Astrocyte (in vitro differentiated cells and primary cell): ENCODE results near the gene SPTB. TPM values are rescaled to one million over a fixed set of nuclear protein-coding genes. Genes with fewer than 3 reads are reported as not detected.

ENCODE experiments used
- DNase-seq: peaks from one replicate; pipeline ENCODE4 v3.0.0-alpha.2; 2010; ENCODE audit warnings: low read depth
- FAIRE-seq: peaks from 2 replicates; lab custom pipeline; 2011; peaks lifted over from hg19 to GRCh38; lab: Jason Lieb, UNC
- H2AFZ ChIP-seq: 2 replicates; pipeline ENCODE4 v1.6.0; 2012; ENCODE audit warnings: low read depth, low read length, inconsistent platforms
- H3K27ac ChIP-seq: 2 replicates; pipeline ENCODE4 v1.5.1; 2011; ENCODE audit warnings: low read depth, low read length, inconsistent platforms
- H3K27me3 ChIP-seq: 2 replicates; pipeline ENCODE4 v1.6.0; 2011; ENCODE audit warnings: low read length, inconsistent platforms; ENCODE audit not compliant: insufficient read depth
- H3K36me3 ChIP-seq: 2 replicates; pipeline ENCODE4 v1.5.1; 2011; ENCODE audit warnings: low read length, inconsistent platforms; ENCODE audit not compliant: insufficient read depth
- H3K4me1 ChIP-seq: 2 replicates; pipeline ENCODE4 v1.5.1; 2011; ENCODE audit warnings: low read length, inconsistent platforms; ENCODE audit not compliant: insufficient read depth
- H3K4me2 ChIP-seq: 2 replicates; pipeline ENCODE4 v1.6.0; 2012; ENCODE audit warnings: low read length, inconsistent platforms
- H3K4me3 ChIP-seq: 2 replicates; pipeline ENCODE4 v1.5.1; 2011; ENCODE audit warnings: low read depth, mild to moderate bottlenecking, low read length, inconsistent platforms; ENCODE audit not compliant: insufficient read depth
- H3K79me2 ChIP-seq: 2 replicates; pipeline ENCODE4 v1.6.0; 2012; ENCODE audit warnings: mild to moderate bottlenecking, low read length, inconsistent platforms; ENCODE audit not compliant: insufficient read depth
- H3K9ac ChIP-seq: 2 replicates; pipeline ENCODE4 v1.6.0; 2012; ENCODE audit warnings: mild to moderate bottlenecking, low read length, inconsistent platforms
- H3K9me3 ChIP-seq: 2 replicates; pipeline ENCODE4 v1.5.1; 2012; ENCODE audit warnings: low read depth, mild to moderate bottlenecking, low read length, inconsistent platforms; ENCODE audit not compliant: insufficient read depth
- H4K20me1 ChIP-seq: 2 replicates; pipeline ENCODE4 v1.6.0; 2012; ENCODE audit warnings: low read length, inconsistent platforms; ENCODE audit not compliant: insufficient read depth
- H3K27ac Mint-ChIP-seq: one replicate; pipeline ENCODE4 v1.8.0; 2021; ENCODE audit warnings: mild to moderate bottlenecking, mixed read lengths; ENCODE audit not compliant: unreplicated experiment
- H3K27me3 Mint-ChIP-seq: one replicate; pipeline ENCODE4 v1.8.0; 2021; ENCODE audit warnings: low read depth, mixed read lengths; ENCODE audit not compliant: unreplicated experiment
- H3K36me3 Mint-ChIP-seq: one replicate; pipeline ENCODE4 v1.8.0; 2021; ENCODE audit warnings: low read depth, mixed read lengths; ENCODE audit not compliant: unreplicated experiment
- H3K4me1 Mint-ChIP-seq: one replicate; pipeline ENCODE4 v1.8.0; 2021; ENCODE audit warnings: low read depth, mixed read lengths; ENCODE audit not compliant: unreplicated experiment
- H3K4me3 Mint-ChIP-seq: one replicate; pipeline ENCODE4 v1.8.0; 2021; ENCODE audit warnings: mild to moderate bottlenecking, moderate library complexity, mixed read lengths; ENCODE audit not compliant: unreplicated experiment
- H3K9me3 Mint-ChIP-seq: one replicate; pipeline ENCODE4 v1.8.0; 2021; ENCODE audit warnings: mild to moderate bottlenecking, mixed read lengths; ENCODE audit not compliant: unreplicated experiment
- CTCF ChIP-seq: IDR thresholded peaks from 2 replicates; pipeline ENCODE4 v1.5.1; 2011; ENCODE audit warnings: low read depth, mild to moderate bottlenecking, inconsistent platforms, low read length, moderate library complexity; ENCODE audit not compliant: insufficient read depth
- EZH2 ChIP-seq: IDR thresholded peaks from 2 replicates; pipeline ENCODE4 v1.6.1; 2012; ENCODE audit warnings: mild to moderate bottlenecking, low read length, inconsistent platforms; ENCODE audit not compliant: insufficient read depth
- total RNA-seq: library from RNA; stranded (reverse); gene quantifications from 2 replicates; pipeline ENCODE4 v1.2.1, GENCODE V29; 2021

SPTB gene
- total RNA-seq, 1 donor from 2014 or later: 0.32 TPM

DNA sequence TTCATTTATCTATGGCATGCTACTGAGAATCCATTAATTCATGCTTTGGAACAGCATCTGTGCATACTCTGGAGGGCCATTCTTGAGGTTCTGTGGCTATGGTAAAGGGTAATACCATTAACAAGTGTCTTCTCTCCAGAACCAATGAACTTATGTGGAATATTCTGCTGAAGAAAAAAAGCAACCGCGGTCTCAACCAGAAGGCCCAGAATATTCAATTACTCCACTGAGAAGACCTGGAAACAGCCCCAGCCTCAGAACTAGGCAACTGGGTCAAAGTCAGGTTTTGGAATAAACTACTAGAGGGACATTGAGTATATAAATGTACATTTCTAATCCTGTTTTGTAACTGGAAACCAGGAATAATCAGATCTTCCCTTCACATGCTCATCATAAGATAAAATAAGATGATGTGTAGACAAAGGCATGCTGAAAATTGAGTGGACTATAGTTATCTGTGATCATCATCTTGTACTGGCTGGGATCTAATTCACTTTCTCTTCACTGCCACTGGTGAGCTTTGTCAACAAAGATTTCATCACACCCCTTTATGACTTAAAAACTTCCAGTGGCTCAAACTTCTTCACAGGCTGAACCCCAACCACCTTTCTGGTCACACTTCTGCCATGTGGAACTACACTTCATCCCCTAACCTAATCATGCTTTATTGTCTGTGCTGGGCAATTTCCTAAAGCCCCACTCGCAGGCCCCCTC, 6.0 kb downstream of the SPTB start:
- Histone ChIP-seq H3K4me1 (no peaks in the 10 kb centered on the region), H3K36me3 (no peaks in the 10 kb centered on the region), H4K20me1 (no peaks in the 10 kb centered on the region), H3K9me3 (peaks cover 4% of the 10 kb centered on the region), H3K27ac (no peak overlapping the region), H3K4me2 (no peak overlapping the region), H3K27me3 (peaks cover 48% of the 10 kb centered on the region), H2AFZ (no peak overlapping the region), H3K79me2 (no peaks in the 10 kb centered on the region), H3K4me3 (no peak overlapping the region), H3K9ac (no peak overlapping the region)
- no peak for DNase-seq
- Mint-ChIP-seq H3K27me3 (peaks cover 39% of the 10 kb centered on the region), H3K4me1 (no peaks in the 10 kb centered on the region), H3K9me3 (peaks cover 10% of the 10 kb centered on the region), H3K36me3 (peaks cover 4% of the 10 kb centered on the region), H3K4me3 (no peak overlapping the region), H3K27ac (no peak overlapping the region)
- no peak for FAIRE-seq
- TF ChIP-seq EZH2 (no peak), CTCF (no peak)

DNA sequence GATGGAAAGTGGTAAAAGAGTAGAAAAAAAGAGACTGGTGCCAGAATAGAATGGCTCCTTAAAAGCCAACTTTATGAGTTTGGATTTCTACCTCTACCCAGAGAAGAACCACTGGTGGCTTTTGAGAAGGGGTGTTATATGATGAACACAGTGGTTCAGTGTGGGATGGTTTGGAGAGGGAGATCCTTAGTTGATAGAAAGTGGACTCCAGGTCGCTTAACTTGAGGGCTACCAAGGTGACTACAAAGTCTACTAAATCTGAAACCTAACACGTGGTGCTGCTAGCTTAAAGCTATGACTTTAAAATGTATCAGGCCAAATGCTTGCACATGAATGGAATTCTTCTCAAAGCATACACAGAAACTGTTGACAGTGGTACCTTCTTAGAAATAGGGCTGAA, 8.4 kb downstream of the SPTB start:
- no peak for DNase-seq
- TF ChIP-seq CTCF: no peak
- no peak for TF ChIP-seq EZH2
- Histone ChIP-seq H3K9ac (no peak overlapping the region), H3K27me3 (peaks cover 25% of the 10 kb centered on the region), H3K4me3 (no peak overlapping the region), H2AFZ (no peak overlapping the region), H3K9me3 (peaks cover 4% of the 10 kb centered on the region), H3K79me2 (no peaks in the 10 kb centered on the region), H3K36me3 (no peaks in the 10 kb centered on the region), H3K4me2 (no peak overlapping the region), H3K27ac (no peak overlapping the region), H4K20me1 (no peaks in the 10 kb centered on the region), H3K4me1 (no peaks in the 10 kb centered on the region)
- Mint-ChIP-seq H3K27ac (no peak overlapping the region), H3K27me3 (peaks cover 16% of the 10 kb centered on the region), H3K9me3 (peaks cover 10% of the 10 kb centered on the region), H3K4me3 (no peak overlapping the region), H3K36me3 (peaks cover 4% of the 10 kb centered on the region), H3K4me1 (peaks cover 8% of the 10 kb centered on the region)
- no peak for FAIRE-seq

DNA sequence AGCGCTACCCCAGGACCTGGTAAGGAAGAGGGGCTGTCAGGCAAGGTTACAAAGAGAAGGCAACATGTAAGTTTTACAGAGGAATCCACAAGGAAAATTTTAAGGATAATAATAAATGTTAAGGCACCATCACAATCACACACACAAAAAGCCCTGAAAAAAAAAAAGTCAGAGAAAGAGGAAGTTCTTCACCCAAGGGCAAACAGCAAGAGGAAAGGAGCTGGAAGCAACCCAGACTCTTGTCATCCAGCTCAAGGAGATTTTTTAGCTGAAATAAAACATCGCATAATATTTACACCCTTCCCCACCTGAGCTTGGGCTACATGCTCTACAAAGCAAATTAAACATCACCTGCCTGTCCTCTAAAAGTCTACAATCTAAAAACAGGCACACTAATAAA, 9.5 kb downstream of the SPTB start:
- no peak for FAIRE-seq
- peaks cover 4% of the 10 kb centered on the region for H3K9me3 ChIP-seq

More for the DNA sequence above, 9.5 kb downstream of the SPTB start:
- DNase-seq: no peak
- Histone ChIP-seq H3K27ac (no peak overlapping the region), H4K20me1 (no peaks in the 10 kb centered on the region), H3K4me2 (no peak overlapping the region), H3K36me3 (no peaks in the 10 kb centered on the region), H3K4me1 (no peaks in the 10 kb centered on the region), H2AFZ (no peak overlapping the region), H3K9ac (no peak overlapping the region), H3K4me3 (no peak overlapping the region), H3K79me2 (no peaks in the 10 kb centered on the region), H3K27me3 (peaks cover 19% of the 10 kb centered on the region)
- Mint-ChIP-seq H3K4me1 (peaks cover 15% of the 10 kb centered on the region), H3K36me3 (peaks cover 4% of the 10 kb centered on the region), H3K9me3 (peaks cover 10% of the 10 kb centered on the region), H3K27me3 (peaks cover 13% of the 10 kb centered on the region), H3K27ac (no peak overlapping the region), H3K4me3 (no peak overlapping the region)
- TF ChIP-seq EZH2 (no peak), CTCF (no peak)
